ENCODE results near the gene CALHM1.

Gene CALHM1

GRCh38 chr10:103449208-103450144, 9.2 kb downstream of the CALHM1 start:
- no peak overlapping the region for H3K4me3 ChIP-seq (ENCODE audit: low read depth, low read length)
- TF ChIP-seq, protein P1, sequence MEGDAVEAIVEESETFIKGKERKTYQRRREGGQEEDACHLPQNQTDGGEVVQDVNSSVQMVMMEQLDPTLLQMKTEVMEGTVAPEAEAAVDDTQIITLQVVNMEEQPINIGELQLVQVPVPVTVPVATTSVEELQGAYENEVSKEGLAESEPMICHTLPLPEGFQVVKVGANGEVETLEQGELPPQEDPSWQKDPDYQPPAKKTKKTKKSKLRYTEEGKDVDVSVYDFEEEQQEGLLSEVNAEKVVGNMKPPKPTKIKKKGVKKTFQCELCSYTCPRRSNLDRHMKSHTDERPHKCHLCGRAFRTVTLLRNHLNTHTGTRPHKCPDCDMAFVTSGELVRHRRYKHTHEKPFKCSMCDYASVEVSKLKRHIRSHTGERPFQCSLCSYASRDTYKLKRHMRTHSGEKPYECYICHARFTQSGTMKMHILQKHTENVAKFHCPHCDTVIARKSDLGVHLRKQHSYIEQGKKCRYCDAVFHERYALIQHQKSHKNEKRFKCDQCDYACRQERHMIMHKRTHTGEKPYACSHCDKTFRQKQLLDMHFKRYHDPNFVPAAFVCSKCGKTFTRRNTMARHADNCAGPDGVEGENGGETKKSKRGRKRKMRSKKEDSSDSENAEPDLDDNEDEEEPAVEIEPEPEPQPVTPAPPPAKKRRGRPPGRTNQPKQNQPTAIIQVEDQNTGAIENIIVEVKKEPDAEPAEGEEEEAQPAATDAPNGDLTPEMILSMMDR (IDR thresholded peaks at IDR 0.05; ENCODE audit: low read depth, low read length), result no peak

GRCh38 chr10:103448746-103449145, 10.0 kb downstream of the CALHM1 start:
- H3K9me3 ChIP-seq, result no peaks in the 10 kb centered on the region
- no peaks in the 10 kb centered on the region for H3K27me3 ChIP-seq
- no peak overlapping the region for H3K4me3 ChIP-seq (ENCODE audit: low read depth, low read length)
- TF ChIP-seq, protein P1 (IDR thresholded peaks at IDR 0.05; ENCODE audit: low read depth, low read length), result no peak
- DNase-seq, result no peak
- H3K36me3 ChIP-seq, result peaks cover 61% of the 10 kb centered on the region
- H3K4me1 ChIP-seq, result peaks cover 9% of the 10 kb centered on the region

More at GRCh38 chr10:103449208-103450144, 9.2 kb downstream of the CALHM1 start:
- DNase-seq, result no peak
- Histone ChIP-seq H3K27me3 (no peaks in the 10 kb centered on the region), H3K9me3 (no peaks in the 10 kb centered on the region), H3K36me3 (peaks cover 54% of the 10 kb centered on the region), H3K4me1 (peaks cover 9% of the 10 kb centered on the region)

GRCh38 chr10:103447187-103447586, 11.5 kb downstream of the CALHM1 start:
- Histone ChIP-seq H3K9me3 (no peaks in the 10 kb centered on the region), H3K36me3 (peaks cover 74% of the 10 kb centered on the region), H3K4me1 (peaks cover 2% of the 10 kb centered on the region; the same call in 1 of the 2 replicates), H3K4me3 (ENCODE audit: low read depth, low read length) (no peak overlapping the region), H3K27me3 (no peaks in the 10 kb centered on the region)
- TF ChIP-seq, protein P1 (IDR thresholded peaks at IDR 0.05; ENCODE audit: low read depth, low read length), result no peak
- DNase-seq, result no peak

- no peaks in the 10 kb centered on the region for H3K9me3 ChIP-seq
- H3K4me1 ChIP-seq, result peaks cover 2% of the 10 kb centered on the region; the same call in 1 of the 2 replicates
- H3K4me3 ChIP-seq (ENCODE audit: low read depth, low read length), result no peak overlapping the region
- no peaks in the 10 kb centered on the region for H3K27me3 ChIP-seq
- TF ChIP-seq, protein P1 (IDR thresholded peaks at IDR 0.05; ENCODE audit: low read depth, low read length), result no peak
- DNase-seq, result no peak
- peaks cover 86% of the 10 kb centered on the region for H3K36me3 ChIP-seq
These were observed 12.7 kb downstream of the CALHM1 start for GRCh38 chr10:103445767-103446567.

DNA sequence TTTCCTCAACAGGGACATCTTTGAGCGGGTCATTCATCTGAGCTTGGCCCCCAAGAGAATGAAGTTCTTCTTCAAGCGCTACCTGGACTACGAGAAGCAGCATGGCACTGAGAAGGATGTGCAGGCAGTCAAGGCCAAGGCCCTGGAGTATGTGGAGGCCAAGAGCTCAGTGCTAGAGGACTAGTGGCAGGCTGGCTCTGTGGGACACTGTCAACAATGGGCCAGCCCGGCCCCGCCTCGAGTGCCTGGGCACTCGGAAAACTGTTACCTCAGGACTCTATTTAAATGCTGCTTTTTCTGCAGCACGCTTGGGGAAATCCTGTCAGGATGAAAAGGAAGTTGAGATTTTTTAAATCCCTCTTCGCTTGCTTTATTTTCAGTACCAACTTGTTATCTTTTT, 13.3 kb downstream of the CALHM1 start:
- TF ChIP-seq, protein P1 (IDR thresholded peaks at IDR 0.05; ENCODE audit: low read depth, low read length), result no peak
- H3K27me3 ChIP-seq, result no peaks in the 10 kb centered on the region
- H3K4me3 ChIP-seq (ENCODE audit: low read depth, low read length), result no peak overlapping the region
- DNase-seq, result no peak
- H3K36me3 ChIP-seq, result peaks cover 92% of the 10 kb centered on the region
- peaks cover 2% of the 10 kb centered on the region; the same call in 1 of the 2 replicates for H3K4me1 ChIP-seq
- no peaks in the 10 kb centered on the region for H3K9me3 ChIP-seq

Measured in BE2C (cell line).